Measurements from ENCODE around the gene PRRT2.

Gene PRRT2

GRCh38 chr16:29804455-29805231, 7.3 kb upstream of the PRRT2 start:
- no peaks in the 10 kb centered on the region for H3K9me3 ChIP-seq (ENCODE audit: control insufficient read depth, low read length)
- peak overlapping the region; percentile 96 for H3K4me2 ChIP-seq (ENCODE audit: low read length)
- peak overlapping the region; percentile 97 for H3K4me3 ChIP-seq (ENCODE audit: low read depth, low read length)
- no peak for TF ChIP-seq CTCF (IDR thresholded peaks at IDR 0.05)
- H3K27ac ChIP-seq: peak overlapping the region; percentile 84
- peak overlapping the region; percentile 10 for H3K9ac ChIP-seq
- H3K36me3 ChIP-seq (ENCODE audit: control insufficient read depth, insufficient read depth, low read length): no peaks in the 10 kb centered on the region
- H3K79me2 ChIP-seq: no peaks in the 10 kb centered on the region
- H3K27me3 ChIP-seq (ENCODE audit: control insufficient read depth, insufficient read depth, low read length): no peaks in the 10 kb centered on the region
- H3K4me1 ChIP-seq: peaks cover 16% of the 10 kb centered on the region
- peak overlapping the region; percentile 78 for H2AFZ ChIP-seq

GRCh38 chr16:29805232-29806098, 6.5 kb upstream of the PRRT2 start:
- Histone ChIP-seq H3K79me2 (no peaks in the 10 kb centered on the region), H3K4me1 (peaks cover 18% of the 10 kb centered on the region), H3K36me3 (ENCODE audit: control insufficient read depth, insufficient read depth, low read length) (no peaks in the 10 kb centered on the region), H3K9me3 (ENCODE audit: control insufficient read depth, low read length) (no peaks in the 10 kb centered on the region), H2AFZ (peak overlapping the region; percentile 78), H3K27me3 (ENCODE audit: control insufficient read depth, insufficient read depth, low read length) (no peaks in the 10 kb centered on the region), H3K4me3 (ENCODE audit: low read depth, low read length) (peak overlapping the region; percentile 97), H3K27ac (peak overlapping the region; percentile 84), H3K9ac (peak overlapping the region; percentile 10), H3K4me2 (ENCODE audit: low read length) (peak overlapping the region; percentile 96)
- TF ChIP-seq CTCF (IDR thresholded peaks at IDR 0.05): peak; percentile 14

- no peak for TF ChIP-seq CTCF (IDR thresholded peaks at IDR 0.05)
- Histone ChIP-seq H2AFZ (peak within 1 kb of the TSS; percentile 78), H3K36me3 (ENCODE audit: control insufficient read depth, insufficient read depth, low read length) (no peaks in the 10 kb centered on the region), H3K79me2 (no peaks in the 10 kb centered on the region), H3K27me3 (ENCODE audit: control insufficient read depth, insufficient read depth, low read length) (no peaks in the 10 kb centered on the region), H3K4me2 (ENCODE audit: low read length) (peak within 1 kb of the TSS; percentile 83), H3K9ac (no peak within 1 kb of the TSS), H3K27ac (peak within 1 kb of the TSS; percentile 84), H3K4me3 (ENCODE audit: low read depth, low read length) (peak within 1 kb of the TSS; percentile 97), H3K9me3 (ENCODE audit: control insufficient read depth, low read length) (no peaks in the 10 kb centered on the region), H3K4me1 (peaks cover 25% of the 10 kb centered on the region)
Observed at GRCh38 chr16:29806099-29806579, 5.9 kb upstream of the PRRT2 start, which contains the start of gene MAZ. MAZ (plus strand) TSS chr16:29806529; CDS start chr16:29806702, 173 bp downstream.

- Histone ChIP-seq H3K4me2 (ENCODE audit: low read length) (peak overlapping the region; percentile 83), H3K9ac (no peak overlapping the region), H2AFZ (peak overlapping the region; percentile 65), H3K4me1 (peaks cover 26% of the 10 kb centered on the region), H3K36me3 (ENCODE audit: control insufficient read depth, insufficient read depth, low read length) (no peaks in the 10 kb centered on the region), H3K79me2 (no peaks in the 10 kb centered on the region), H3K27ac (peak overlapping the region; percentile 82), H3K4me3 (ENCODE audit: low read depth, low read length) (peak overlapping the region; percentile 61), H3K9me3 (ENCODE audit: control insufficient read depth, low read length) (no peaks in the 10 kb centered on the region), H3K27me3 (ENCODE audit: control insufficient read depth, insufficient read depth, low read length) (no peaks in the 10 kb centered on the region)
- no peak for TF ChIP-seq CTCF (IDR thresholded peaks at IDR 0.05)
Observed at GRCh38 chr16:29806641-29807425, 5.2 kb upstream of the PRRT2 start.
